ENCODE results near the gene PKN1. TPM values are rescaled to one million over a fixed set of nuclear protein-coding genes. Genes with fewer than 3 reads are reported as not detected.
A peak's percentile ranks its signal among the peaks of the same experiment; 100 is the strongest.
"Not testable (repeated sequence)": the region's sequence is repeated elsewhere in the genome, so short reads cannot be mapped to it uniquely, and the experiment has no call there.

Gene PKN1
- total RNA-seq, 1 experiment from 2014 or later = 138 TPM

DNA sequence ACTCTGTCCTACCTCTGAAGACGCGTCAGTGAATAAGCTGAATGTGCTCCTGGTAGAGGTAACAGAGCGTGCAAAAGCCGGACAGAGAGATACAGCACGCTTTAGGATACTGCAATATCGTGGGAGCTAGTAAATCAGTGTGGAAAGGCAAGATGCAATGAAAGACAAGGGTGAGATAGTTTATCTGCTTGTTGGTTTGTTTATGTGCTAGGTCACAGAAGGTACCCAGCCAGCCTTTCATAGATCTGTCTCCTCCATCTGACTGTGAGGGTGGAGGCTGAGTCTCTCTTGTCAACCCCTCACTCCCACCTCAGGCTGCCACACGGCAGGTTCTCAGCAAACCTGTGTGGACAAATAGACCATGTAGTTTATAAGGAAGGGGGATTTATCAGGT, 63.7 kb downstream of the PKN1 start:
- H3K36me3 Mint-ChIP-seq (ENCODE audit: insufficient read depth, unreplicated experiment) = peaks cover 46% of the 10 kb centered on the region
- intact Hi-C loops (cut with micrococcal nuclease; ENCODE audit: unreplicated experiment) = no loop called here
- peaks cover 19% of the 10 kb centered on the region for H3K4me1 Mint-ChIP-seq (ENCODE audit: low read depth, unreplicated experiment)
- H3K4me3 Mint-ChIP-seq (ENCODE audit: low read depth, unreplicated experiment) = peak overlapping the region; percentile 73
- H3K27ac Mint-ChIP-seq (ENCODE audit: unreplicated experiment) = peak overlapping the region; percentile 89
- H3K27me3 Mint-ChIP-seq (ENCODE audit: unreplicated experiment) = no peaks in the 10 kb centered on the region
- no peak for DNase-seq
- CTCF ChIA-PET = interaction anchor here (1.0 to 2.3 kb wide), 2 partner anchors 9 to 13 kb away, joined by 3 to 12 read pairs; no protein-coding TSS in a partner anchor
- H3K9me3 Mint-ChIP-seq (ENCODE audit: low read depth, unreplicated experiment) = no peaks in the 10 kb centered on the region
- TSS peak; percentile 81 for BruUV-seq (replicated peaks)
- TF ChIP-seq, protein P1, sequence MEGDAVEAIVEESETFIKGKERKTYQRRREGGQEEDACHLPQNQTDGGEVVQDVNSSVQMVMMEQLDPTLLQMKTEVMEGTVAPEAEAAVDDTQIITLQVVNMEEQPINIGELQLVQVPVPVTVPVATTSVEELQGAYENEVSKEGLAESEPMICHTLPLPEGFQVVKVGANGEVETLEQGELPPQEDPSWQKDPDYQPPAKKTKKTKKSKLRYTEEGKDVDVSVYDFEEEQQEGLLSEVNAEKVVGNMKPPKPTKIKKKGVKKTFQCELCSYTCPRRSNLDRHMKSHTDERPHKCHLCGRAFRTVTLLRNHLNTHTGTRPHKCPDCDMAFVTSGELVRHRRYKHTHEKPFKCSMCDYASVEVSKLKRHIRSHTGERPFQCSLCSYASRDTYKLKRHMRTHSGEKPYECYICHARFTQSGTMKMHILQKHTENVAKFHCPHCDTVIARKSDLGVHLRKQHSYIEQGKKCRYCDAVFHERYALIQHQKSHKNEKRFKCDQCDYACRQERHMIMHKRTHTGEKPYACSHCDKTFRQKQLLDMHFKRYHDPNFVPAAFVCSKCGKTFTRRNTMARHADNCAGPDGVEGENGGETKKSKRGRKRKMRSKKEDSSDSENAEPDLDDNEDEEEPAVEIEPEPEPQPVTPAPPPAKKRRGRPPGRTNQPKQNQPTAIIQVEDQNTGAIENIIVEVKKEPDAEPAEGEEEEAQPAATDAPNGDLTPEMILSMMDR (IDR thresholded peaks at IDR 0.05; ENCODE audit: unreplicated experiment) = no peak

DNA sequence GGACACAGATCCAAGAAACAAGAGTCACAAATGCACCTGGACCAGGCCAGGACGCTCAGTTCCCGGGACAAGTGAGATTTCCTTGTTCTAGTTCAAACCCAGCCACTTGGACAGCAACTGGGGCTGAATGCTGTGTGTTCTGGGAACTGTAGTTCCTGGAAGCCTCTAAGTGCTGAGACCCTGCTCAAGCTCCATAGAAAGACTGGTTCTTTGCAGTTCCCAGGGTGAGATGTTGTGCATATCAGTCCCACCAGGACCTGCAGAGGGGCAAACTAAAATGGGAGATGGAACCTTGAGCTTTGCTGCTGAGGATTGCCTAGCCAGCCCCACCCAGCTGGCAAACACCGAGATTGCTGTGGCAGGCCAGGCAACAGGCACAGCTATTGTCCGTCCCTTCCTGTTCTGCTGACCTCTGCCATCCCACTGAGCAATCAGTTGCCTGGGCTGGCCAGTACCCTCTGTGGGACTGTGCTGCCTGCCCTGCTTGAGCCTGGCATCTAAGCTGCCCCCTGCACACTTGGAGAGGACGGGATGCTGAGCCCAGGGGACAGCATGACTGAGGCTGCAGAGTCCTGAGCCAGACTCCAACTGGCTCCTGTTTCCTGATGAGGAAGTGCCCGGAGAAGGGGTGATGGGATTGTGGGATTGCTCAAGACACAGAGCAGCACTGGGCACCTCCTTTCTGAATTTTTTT, 64.3 kb downstream of the PKN1 start:
- no TSS peak for BruUV-seq (replicated peaks)
- peaks cover 43% of the 10 kb centered on the region for H3K36me3 Mint-ChIP-seq (ENCODE audit: insufficient read depth, unreplicated experiment)
- peaks cover 21% of the 10 kb centered on the region for H3K4me1 Mint-ChIP-seq (ENCODE audit: low read depth, unreplicated experiment)
- CTCF ChIA-PET = interaction anchor here (0.6 to 2.3 kb wide), 2 partner anchors 8 to 559 kb away, joined by 5 to 12 read pairs; no protein-coding TSS in a partner anchor
- intact Hi-C loops (cut with micrococcal nuclease; ENCODE audit: unreplicated experiment) = no loop called here
- H3K4me3 Mint-ChIP-seq (ENCODE audit: low read depth, unreplicated experiment) = peak overlapping the region; percentile 51
- no peaks in the 10 kb centered on the region for H3K27me3 Mint-ChIP-seq (ENCODE audit: unreplicated experiment)
- TF ChIP-seq, protein P1 (IDR thresholded peaks at IDR 0.05; ENCODE audit: unreplicated experiment) = no peak
- peak overlapping the region; percentile 89 for H3K27ac Mint-ChIP-seq (ENCODE audit: unreplicated experiment)
- H3K9me3 Mint-ChIP-seq (ENCODE audit: low read depth, unreplicated experiment) = no peaks in the 10 kb centered on the region
- DNase-seq = peak; percentile 64

DNA sequence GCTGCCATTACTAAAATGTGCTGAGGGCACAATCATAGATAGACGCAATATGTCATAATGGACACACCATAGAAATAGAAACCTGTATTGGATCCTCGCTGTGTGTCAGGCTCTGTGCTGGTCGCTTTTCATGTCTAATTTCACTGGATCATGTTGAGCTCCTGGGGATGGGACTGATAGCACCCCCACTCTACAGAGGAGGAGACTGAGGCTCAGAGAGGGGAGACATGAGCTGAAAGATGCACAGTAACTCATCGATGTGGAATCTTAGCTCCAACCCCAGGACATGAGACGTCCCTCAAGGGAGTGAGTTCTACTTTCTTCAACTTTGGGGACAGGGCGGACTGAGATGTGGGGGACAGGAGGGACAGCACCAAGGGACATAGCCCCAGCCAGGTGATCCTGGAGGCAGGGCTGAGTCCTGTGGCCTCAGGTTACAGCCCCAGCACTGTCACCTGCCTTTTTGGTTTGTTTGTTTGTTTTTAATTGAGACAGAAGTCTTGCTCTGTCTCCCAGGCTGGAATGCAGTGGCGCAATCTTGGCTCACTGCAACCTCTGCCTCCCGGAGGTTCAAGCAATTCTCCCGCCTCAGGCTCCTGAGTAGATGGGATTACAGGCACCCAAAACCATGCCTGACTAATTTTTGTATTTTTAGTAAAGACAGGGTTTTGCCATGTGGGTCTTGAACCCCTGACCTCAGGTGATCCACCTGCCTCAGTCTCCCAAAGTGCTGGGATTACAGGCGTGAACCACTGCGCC, 69.4 kb downstream of the PKN1 start:
- CTCF ChIA-PET = interaction anchor here (0.9 kb wide), 1 partner anchor 8 kb away, joined by 4 read pairs; no protein-coding TSS in a partner anchor
- no peak overlapping the region for H3K4me3 Mint-ChIP-seq (ENCODE audit: low read depth, unreplicated experiment)
- peaks cover 20% of the 10 kb centered on the region for H3K36me3 Mint-ChIP-seq (ENCODE audit: insufficient read depth, unreplicated experiment)
- no peak overlapping the region for H3K27ac Mint-ChIP-seq (ENCODE audit: unreplicated experiment)
- TF ChIP-seq, protein P1 (IDR thresholded peaks at IDR 0.05; ENCODE audit: unreplicated experiment) = no peak
- peaks cover 44% of the 10 kb centered on the region for H3K4me1 Mint-ChIP-seq (ENCODE audit: low read depth, unreplicated experiment)
- H3K27me3 Mint-ChIP-seq (ENCODE audit: unreplicated experiment) = no peaks in the 10 kb centered on the region
- H3K9me3 Mint-ChIP-seq (ENCODE audit: low read depth, unreplicated experiment) = no peaks in the 10 kb centered on the region
- no peak for DNase-seq
- intact Hi-C loops (cut with micrococcal nuclease; ENCODE audit: unreplicated experiment) = no loop called here
- no TSS peak for BruUV-seq (replicated peaks)

DNA sequence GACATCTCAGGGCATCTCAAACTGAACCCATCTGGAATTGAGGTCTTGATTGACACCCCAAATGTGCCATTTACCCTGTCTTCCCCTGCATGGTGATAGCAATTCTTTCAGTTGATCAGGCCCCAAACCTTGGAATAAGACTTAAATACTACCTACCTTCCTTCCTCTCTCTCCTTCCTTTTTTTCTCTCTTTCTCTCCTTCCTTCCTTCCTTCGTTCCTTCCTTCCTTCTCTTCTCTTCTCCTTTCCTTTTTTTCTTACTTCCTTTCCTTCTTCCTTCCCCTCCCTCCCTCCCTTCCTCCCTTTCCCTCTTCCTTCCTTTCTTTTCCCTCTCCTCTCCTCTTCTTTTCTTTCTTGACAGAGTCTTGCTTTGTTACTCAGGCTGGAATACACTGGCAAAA, 70.2 kb downstream of the PKN1 start:
- no peaks in the 10 kb centered on the region for H3K27me3 Mint-ChIP-seq (ENCODE audit: unreplicated experiment)
- H3K4me1 Mint-ChIP-seq (ENCODE audit: low read depth, unreplicated experiment) = peaks cover 42% of the 10 kb centered on the region
- H3K4me3 Mint-ChIP-seq (ENCODE audit: low read depth, unreplicated experiment) = no peak overlapping the region
- CTCF ChIA-PET = no interaction called here
- no peak for DNase-seq
- TF ChIP-seq, protein P1 (IDR thresholded peaks at IDR 0.05; ENCODE audit: unreplicated experiment) = no peak
- intact Hi-C loops (cut with micrococcal nuclease; ENCODE audit: unreplicated experiment) = no loop called here
- H3K27ac Mint-ChIP-seq (ENCODE audit: unreplicated experiment) = no peak overlapping the region
- H3K9me3 Mint-ChIP-seq (ENCODE audit: low read depth, unreplicated experiment) = no peaks in the 10 kb centered on the region
- peaks cover 24% of the 10 kb centered on the region for H3K36me3 Mint-ChIP-seq (ENCODE audit: insufficient read depth, unreplicated experiment)
- no TSS peak for BruUV-seq (replicated peaks)

DNA sequence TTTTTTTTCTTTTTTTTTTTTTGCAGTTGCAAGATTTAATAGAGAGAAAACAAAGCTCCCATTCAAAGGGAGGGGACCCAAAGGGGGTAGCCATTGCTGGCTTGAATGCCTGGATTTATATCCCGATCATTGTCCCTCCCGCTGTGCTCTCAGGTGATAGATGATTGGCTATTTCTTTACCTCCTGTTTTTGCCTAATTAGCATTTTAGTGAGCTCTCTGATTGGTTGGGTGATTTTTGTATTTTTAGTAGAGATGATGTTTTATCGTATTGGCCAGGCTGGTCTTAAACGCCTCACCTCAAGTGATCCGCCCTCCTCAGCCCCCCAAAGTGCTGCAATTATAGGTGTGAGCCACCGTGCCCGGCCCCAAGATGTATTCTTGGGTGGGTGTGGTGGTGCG, 71.5 kb downstream of the PKN1 start:
- intact Hi-C loops (cut with micrococcal nuclease; ENCODE audit: unreplicated experiment); H3K27me3 Mint-ChIP-seq (ENCODE audit: unreplicated experiment); H3K27ac Mint-ChIP-seq (ENCODE audit: unreplicated experiment); H3K9me3 Mint-ChIP-seq (ENCODE audit: low read depth, unreplicated experiment); CTCF ChIA-PET; H3K4me3 Mint-ChIP-seq (ENCODE audit: low read depth, unreplicated experiment); DNase-seq; BruUV-seq (replicated peaks): not testable (repeated sequence)
- Mint-ChIP-seq H3K4me1 (ENCODE audit: low read depth, unreplicated experiment) (peaks cover 42% of the 10 kb centered on the region), H3K36me3 (ENCODE audit: insufficient read depth, unreplicated experiment) (peaks cover 32% of the 10 kb centered on the region)

All from Calu3 (cell line).